ENCODE results near the gene WFIKKN1. TPM values are rescaled to one million over a fixed set of nuclear protein-coding genes. Genes with fewer than 3 reads are reported as not detected.
A peak's percentile ranks its signal among the peaks of the same experiment; 100 is the strongest.

WFIKKN1 gene
- total and polyA plus RNA-seq, 7 donors, result 0.30 to 2.0 (median 0.36) TPM

DNA sequence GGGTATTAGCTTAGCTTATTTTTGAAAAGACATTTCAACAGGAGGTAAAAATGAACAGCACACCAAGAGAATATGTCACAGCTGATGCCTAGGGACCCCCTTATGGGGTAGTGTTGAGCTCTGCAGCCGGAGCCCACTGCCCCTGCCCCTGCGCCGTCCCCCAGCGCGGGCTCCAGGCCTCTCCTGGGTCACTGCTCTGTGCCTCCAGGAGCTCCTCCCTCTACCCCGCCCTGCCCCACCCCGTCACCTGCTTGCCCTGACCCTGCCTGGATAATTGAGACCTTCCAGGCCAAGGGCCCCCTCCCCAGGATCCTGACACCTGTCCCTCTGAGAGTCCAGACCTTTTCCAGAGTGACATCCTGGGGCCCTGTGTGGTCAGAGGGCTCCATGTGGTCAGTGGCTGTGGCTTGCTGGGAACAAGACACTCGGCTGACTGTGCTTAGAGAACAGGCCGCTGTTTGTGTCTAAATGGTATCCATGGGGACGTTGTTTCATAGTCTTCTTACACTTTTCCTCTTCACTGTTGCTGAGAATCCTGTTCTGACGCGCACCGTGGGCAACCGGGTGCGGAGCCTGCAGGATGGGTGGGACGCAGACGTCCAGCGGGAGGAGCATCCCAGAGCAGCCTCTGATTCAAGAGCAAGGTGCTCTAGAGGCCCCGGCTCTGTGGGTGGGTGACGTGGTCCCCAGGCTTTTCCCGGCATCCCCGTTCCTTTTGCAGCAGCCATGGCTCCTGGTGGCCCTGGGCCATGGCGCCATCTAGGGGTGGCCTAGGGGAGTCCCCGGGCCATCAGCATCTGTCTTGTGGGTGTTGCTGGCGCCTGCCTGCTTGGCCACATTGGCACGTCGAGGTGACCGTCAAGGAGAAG lies 20.0 kb upstream of the WFIKKN1 start:
- Histone ChIP-seq H3K4me1 (peaks cover 18% of the 10 kb centered on the region), H3K4me3 (no peak overlapping the region), H3K36me3 (ENCODE audit: insufficient read depth in 1 of 2, low read depth in 1 of 2) (peaks cover 0 to 6% of the 10 kb centered on the region in 2 donors), H3K9me3 (no peaks in the 10 kb centered on the region), H3K27ac (peak overlapping the region; percentile 55), H3K27me3 (ENCODE audit: insufficient read depth in 3 of 3, low read length in 2 of 3) (no peaks in the 10 kb centered on the region)
- peak; percentile 75 to 84 for DNase-seq
- TF ChIP-seq, protein P1, sequence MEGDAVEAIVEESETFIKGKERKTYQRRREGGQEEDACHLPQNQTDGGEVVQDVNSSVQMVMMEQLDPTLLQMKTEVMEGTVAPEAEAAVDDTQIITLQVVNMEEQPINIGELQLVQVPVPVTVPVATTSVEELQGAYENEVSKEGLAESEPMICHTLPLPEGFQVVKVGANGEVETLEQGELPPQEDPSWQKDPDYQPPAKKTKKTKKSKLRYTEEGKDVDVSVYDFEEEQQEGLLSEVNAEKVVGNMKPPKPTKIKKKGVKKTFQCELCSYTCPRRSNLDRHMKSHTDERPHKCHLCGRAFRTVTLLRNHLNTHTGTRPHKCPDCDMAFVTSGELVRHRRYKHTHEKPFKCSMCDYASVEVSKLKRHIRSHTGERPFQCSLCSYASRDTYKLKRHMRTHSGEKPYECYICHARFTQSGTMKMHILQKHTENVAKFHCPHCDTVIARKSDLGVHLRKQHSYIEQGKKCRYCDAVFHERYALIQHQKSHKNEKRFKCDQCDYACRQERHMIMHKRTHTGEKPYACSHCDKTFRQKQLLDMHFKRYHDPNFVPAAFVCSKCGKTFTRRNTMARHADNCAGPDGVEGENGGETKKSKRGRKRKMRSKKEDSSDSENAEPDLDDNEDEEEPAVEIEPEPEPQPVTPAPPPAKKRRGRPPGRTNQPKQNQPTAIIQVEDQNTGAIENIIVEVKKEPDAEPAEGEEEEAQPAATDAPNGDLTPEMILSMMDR (IDR thresholded peaks at IDR 0.05), result peak; percentile 73
- intact Hi-C loops (cut with DNase I), result loop anchor here in 1 of 2 donors (2.0 kb wide), 1 partner anchor 32 kb away; no protein-coding TSS in a partner anchor
- WGBS, 3 donors, result 59 to 74% (median 67%) methylated on average over 28 of the region's 28 CpGs
- ATAC-seq, result peak; percentile 90 to 99 (median 94)

DNA sequence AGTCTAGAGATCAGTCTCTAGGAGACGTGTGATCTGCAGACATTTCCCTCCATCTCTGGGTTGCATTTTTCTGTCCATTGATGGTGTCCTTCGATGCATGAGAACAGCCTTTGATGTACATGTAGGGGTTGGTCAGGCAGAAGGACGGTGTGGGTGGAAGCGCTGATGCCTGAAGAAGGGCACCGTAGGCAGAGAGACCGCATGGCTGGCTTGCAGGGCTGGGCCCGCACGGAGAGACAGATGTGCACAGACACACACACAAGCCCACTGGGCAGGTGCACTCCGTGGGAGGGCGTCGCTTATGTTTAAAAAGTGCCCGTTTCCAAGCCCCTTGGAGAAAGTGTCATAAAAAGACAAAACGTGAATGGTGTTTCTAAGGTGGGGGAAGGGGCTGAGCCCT lies 15.7 kb upstream of the WFIKKN1 start:
- Histone ChIP-seq H3K4me1 (peaks cover 11% of the 10 kb centered on the region), H3K4me3 (no peak overlapping the region), H3K36me3 (ENCODE audit: insufficient read depth in 1 of 2, low read depth in 1 of 2) (peaks cover 0 to 22% of the 10 kb centered on the region in 2 donors), H3K27me3 (ENCODE audit: insufficient read depth in 3 of 3, low read length in 2 of 3) (no peaks in the 10 kb centered on the region), H3K27ac (no peak overlapping the region), H3K9me3 (no peaks in the 10 kb centered on the region)
- intact Hi-C loops (cut with DNase I), result loop anchor here in 1 of 2 donors (5.0 kb wide), 1 partner anchor 38 kb away; no protein-coding TSS in a partner anchor
- no peak for DNase-seq
- 92 to 93% (median 92%) methylated on average over 13 of the region's 13 CpGs for WGBS, 3 donors
- TF ChIP-seq, protein P1 (IDR thresholded peaks at IDR 0.05), result no peak
- no peak for ATAC-seq

DNA sequence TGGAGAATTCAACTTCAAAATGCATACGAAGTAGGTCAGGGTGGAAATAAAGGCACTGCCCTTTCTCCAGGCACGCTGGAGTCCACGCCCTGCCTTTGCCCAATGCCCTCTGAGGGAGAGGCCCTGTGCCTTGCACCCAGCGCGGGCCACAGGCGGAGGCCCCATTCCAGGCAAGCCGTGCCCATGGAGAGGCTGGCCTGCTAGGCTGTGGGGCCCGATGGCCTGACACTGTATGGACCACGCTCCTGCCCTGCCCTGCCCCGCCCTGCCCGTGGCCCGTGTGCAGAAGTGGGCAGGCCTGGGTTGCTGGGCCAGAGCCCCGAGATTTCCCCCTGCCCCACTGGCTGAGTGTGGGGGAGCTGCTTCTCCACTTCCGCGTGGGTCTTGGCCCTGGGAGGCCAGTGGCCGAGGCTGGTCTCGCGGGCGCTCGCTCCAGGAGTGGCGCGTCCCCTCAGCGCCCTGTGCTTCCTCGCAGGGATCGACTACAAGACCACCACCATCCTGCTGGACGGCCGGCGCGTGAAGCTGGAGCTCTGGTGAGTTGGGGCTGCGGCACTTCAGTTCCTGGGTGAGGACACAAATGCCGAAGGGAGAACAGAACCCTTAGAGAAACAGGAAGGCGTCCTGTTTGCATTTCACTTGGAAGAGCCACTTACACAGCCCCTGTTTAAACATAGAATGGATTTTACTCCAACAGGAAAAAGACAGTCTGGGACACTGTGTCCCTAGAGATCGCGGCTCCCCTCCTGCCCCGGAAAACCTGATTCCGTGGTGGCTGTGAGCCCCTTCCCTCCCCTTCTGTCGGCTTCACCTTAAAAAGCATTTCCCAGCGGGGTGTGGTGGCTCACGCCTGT lies 13.8 kb upstream of the WFIKKN1 start:
- ATAC-seq, result peak in 3 of 4 donors; percentile 15 to 41 (median 30)
- H3K4me1 ChIP-seq, result no peaks in the 10 kb centered on the region
- no peak for DNase-seq
- TF ChIP-seq, protein P1 (IDR thresholded peaks at IDR 0.05), result no peak
- H3K36me3 ChIP-seq (ENCODE audit: insufficient read depth in 1 of 2, low read depth in 1 of 2), result peaks cover 0 to 22% of the 10 kb centered on the region in 2 donors
- no peaks in the 10 kb centered on the region for H3K27me3 ChIP-seq (ENCODE audit: insufficient read depth in 3 of 3, low read length in 2 of 3)
- intact Hi-C loops (cut with DNase I), result loop anchor here in 1 of 2 donors (5.0 kb wide), 1 partner anchor 40 kb away; no protein-coding TSS in a partner anchor
- H3K4me3 ChIP-seq, result no peak overlapping the region
- H3K27ac ChIP-seq, result no peak overlapping the region
- no peaks in the 10 kb centered on the region for H3K9me3 ChIP-seq
- WGBS, 3 donors, result 92 to 94% (median 94%) methylated on average over 38 to 39 of the region's 39 CpGs

DNA sequence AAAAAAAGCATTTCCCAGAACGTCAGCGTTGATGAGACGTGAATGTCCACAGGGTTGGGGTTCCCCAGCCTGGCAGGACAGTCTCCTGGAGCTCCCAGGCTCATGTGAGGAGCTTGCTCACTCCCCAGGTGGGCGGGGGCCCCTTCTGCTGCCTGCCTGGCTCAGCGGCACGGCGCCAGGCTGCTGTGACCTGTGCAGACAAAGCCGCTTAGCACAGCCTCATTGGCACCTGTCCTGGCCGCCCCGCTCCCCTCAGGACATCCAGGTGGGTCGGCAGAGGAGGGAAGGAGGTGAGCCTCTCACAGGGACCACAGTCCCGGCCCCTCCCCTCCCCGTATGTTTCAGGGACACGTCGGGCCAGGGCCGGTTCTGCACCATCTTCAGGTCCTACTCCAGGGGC lies 12.9 kb upstream of the WFIKKN1 start:
- H3K27me3 ChIP-seq (ENCODE audit: insufficient read depth in 3 of 3, low read length in 2 of 3), result no peaks in the 10 kb centered on the region
- H3K4me1 ChIP-seq, result no peaks in the 10 kb centered on the region
- ATAC-seq (no peak), DNase-seq (no peak)
- TF ChIP-seq, protein P1 (IDR thresholded peaks at IDR 0.05), result no peak
- H3K36me3 ChIP-seq (ENCODE audit: insufficient read depth in 1 of 2, low read depth in 1 of 2), result peaks cover 0 to 22% of the 10 kb centered on the region in 2 donors
- H3K4me3 ChIP-seq, result no peak overlapping the region
- WGBS, 3 donors, result 84 to 87% (median 86%) methylated on average over 16 of the region's 16 CpGs
- intact Hi-C loops (cut with DNase I), result loop anchor here in 1 of 2 donors (5.0 kb wide), 1 partner anchor 41 kb away; no protein-coding TSS in a partner anchor
- H3K9me3 ChIP-seq, result no peaks in the 10 kb centered on the region
- H3K27ac ChIP-seq, result no peak overlapping the region

Data from psoas muscle (tissue), 8 donors.